ENCODE data around the gene CNOT10.
A peak's percentile ranks its signal among the peaks of the same experiment; 100 is the strongest.
"Not testable (repeated sequence)": the region's sequence is repeated elsewhere in the genome, so short reads cannot be mapped to it uniquely, and the experiment has no call there.

The CNOT10 gene, protein sequence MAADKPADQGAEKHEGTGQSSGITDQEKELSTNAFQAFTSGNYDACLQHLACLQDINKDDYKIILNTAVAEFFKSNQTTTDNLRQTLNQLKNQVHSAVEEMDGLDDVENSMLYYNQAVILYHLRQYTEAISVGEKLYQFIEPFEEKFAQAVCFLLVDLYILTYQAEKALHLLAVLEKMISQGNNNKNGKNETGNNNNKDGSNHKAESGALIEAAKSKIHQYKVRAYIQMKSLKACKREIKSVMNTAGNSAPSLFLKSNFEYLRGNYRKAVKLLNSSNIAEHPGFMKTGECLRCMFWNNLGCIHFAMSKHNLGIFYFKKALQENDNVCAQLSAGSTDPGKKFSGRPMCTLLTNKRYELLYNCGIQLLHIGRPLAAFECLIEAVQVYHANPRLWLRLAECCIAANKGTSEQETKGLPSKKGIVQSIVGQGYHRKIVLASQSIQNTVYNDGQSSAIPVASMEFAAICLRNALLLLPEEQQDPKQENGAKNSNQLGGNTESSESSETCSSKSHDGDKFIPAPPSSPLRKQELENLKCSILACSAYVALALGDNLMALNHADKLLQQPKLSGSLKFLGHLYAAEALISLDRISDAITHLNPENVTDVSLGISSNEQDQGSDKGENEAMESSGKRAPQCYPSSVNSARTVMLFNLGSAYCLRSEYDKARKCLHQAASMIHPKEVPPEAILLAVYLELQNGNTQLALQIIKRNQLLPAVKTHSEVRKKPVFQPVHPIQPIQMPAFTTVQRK

DNA sequence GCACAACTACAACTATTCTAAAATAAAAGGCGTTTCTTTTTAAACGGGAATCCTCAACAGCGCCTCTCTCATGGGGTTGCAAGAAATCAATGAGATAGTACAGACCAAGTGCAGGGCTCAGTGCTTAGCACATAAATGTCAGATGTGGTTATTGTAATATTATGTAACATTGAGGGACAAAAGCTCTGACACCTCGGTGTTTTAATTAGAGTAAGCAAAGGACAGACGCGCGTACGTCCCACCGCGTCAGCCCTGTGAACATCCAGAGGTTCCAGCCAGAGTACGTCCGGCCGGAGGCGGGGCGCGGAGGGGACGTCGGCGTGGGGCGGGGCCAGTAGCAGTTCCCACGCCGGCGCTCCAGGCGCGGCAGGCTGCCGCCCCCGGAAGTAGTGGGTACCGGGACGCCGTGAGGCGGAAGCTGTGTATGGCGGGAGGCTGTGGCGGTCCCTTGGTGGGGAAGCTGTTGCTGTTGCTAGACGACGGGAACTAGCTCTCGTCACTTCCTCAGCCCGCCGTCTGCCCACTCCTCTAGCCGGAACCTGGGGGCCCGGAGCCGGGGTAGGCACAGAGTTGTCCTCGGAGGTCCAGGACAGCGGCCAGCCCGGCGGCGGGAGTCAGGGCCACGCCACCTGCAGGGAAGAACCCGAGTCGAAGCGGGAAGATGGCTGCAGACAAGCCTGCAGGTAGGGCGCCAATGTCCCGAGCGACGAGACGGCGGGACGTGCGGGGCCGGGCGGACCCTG, at the start of gene CNOT10:
Gene CNOT10 (plus strand): TSS at position 389 of the 743 bp plus-strand sequence. CDS start 273 bp downstream, at position 662.
- DNase-seq: peak; percentile 79

DNA sequence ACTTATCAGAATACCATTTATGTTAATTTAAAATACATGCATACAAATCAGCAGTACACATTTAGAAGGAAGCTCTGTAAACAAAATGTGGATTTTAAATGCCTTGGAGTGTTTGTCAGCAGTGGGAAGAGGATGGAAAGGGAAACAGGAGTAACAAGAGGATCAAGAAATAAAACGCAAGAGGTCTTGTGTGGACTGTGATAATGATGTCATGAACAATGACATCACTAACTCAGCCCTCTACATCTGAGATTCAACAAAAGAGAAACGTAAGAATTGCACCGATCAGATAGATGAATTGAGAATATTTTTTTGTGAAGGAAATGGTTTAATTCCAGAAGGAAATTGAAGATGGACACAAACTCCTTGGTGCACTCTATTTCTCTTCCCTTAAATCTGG, 44.0 kb upstream of the CNOT10 start:
- DNase-seq: no peak

DNA sequence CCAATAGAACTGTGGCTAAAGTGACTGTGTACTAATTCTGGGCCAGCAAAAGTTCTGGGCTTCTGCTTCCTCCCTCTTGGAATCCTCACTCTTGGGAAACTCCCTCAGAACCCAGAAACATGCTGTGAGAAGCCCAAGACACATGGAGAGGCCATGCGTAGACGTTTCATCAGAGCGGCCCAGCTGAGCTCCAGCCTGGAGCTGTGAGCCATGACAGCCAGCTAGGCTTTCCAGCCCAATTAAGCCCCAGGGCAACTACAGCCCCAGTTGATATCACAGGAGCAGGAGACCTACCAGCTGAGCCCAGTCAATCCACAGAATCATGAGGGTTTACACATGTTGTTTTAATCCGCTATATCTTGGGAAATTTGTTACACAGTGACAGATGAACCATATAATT, 43.6 kb upstream of the CNOT10 start:
- no peak for DNase-seq

DNA sequence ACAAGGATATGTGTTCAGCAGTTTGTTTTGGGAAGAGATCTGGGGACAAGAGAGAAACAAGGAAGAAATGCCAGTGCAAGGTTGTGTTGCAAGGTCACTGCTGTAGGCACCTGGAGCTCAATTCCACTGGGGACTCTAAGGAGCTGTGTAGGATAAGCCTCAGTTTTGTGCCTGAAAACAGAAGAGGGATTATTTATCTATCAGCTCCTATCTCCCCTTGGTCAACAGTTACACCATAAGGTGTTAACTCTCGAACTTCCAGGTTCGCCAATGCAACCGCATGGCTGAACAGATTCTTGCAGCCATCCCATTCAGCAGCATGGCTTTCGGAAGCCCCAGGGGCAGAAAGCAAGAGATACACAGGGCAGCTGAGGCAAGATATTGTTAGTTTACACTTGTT, 41.6 kb upstream of the CNOT10 start:
- no peak for DNase-seq

DNA sequence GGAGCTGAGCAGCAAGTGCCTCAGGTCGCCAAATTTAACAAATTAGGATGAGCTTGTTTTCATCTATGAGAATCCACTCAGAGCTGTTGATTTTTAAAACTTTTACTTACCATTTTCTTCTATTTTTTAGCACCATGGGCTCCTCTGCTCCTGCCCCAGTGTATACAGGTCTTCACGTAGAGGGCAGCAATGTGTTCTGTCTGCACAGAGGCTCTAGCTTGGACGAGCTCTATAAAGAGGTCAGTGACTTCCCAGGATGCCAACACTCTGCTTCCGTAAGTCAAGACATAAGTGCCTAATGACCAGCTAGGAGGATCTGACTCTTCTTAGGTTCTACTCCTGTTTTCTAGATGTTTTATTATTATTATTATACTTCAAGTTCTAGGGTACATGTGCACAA, 41.2 kb upstream of the CNOT10 start:
- no peak for DNase-seq

DNA sequence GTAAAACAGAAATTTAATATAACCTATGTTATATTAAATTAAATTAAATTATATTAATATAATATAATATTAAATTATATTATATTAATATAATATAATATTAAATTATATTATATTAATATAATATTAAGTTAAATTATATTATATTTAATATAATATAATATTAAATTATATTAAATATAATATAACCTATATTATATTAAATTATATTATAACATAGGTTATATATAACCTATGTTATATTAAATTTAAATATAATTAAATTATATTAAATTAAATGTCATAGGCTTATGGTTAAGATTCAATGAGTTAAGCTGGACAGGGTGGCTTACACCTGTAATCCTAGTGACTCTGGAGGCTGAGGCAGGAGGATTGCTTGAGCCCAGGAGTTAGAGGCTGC, 40.6 kb upstream of the CNOT10 start:
- DNase-seq: no peak

DNA sequence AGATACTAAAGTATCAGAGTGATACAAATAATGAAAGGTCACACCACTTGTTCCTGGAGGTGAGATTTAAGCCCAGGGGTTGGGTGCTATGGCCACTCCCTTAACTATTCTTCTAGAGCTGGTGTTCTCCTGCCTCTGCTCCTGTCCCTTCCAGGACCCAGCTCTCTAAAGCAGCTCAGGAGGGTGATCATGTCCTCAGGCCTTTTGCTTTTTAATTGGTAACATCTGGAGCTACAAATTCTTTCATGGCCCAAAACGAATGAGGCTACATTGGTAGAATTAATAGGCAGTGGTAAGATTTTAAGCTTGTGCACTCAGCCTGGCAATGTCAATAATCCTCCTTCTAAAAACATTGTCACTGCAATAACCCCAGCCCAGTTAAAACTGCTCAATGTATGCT, 38.2 kb upstream of the CNOT10 start:
- no peak for DNase-seq

DNA sequence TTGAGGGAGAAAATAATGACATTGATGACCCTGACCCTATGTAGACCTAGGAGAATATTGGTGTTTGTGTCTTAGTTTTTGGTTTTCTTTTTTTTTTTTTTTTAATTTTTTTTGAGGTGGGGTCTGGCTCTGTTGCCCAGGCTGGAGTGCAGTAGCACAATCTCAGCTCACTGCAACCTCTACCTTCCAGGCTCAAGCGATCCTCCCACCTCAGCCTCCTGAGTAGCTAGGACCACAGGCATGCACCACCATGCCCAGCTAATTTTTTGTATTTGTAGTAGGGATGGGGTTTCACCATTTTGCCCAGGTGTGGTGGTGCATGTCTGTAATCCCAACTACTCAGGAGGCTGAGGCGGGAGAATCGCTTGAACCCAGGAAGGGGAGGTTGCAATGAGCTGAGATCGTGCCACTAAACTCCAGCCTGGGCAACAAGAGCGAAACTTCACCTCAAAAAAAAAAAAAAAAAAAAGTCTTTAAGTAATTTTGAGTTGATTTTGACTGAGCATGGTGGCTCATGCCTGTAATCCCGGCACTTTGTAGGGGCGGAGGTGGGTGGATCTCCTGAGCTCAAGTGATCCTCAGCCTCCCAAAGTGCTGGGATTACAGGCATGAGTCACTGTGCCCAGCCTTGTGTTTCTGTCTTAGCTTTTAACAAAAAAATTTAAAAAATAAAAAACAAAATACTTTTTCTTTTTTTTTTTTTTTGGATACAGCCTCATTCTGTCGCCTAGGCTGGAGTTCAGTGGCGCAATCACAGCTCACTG, 32.5 kb upstream of the CNOT10 start:
- not testable (repeated sequence) for DNase-seq

DNA sequence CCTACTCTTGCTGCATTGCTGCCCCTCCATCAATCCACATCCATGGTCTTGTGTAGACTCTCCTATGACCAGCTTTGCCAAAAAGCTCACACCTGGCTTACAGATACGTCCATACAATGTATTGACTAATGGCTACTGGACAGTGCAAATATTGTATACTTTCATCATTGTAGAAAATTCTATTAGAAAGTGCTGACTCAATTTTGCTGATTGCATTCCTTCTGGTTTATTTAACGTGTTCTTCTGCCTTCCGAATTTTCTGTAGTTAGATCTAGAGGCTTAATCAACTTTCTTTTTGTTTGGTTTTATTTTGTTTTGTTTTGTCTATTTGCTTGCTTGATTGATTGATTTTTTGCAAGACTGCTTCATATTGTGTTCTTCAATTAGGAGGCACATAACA, 29.8 kb upstream of the CNOT10 start:
- DNase-seq: no peak

DNA sequence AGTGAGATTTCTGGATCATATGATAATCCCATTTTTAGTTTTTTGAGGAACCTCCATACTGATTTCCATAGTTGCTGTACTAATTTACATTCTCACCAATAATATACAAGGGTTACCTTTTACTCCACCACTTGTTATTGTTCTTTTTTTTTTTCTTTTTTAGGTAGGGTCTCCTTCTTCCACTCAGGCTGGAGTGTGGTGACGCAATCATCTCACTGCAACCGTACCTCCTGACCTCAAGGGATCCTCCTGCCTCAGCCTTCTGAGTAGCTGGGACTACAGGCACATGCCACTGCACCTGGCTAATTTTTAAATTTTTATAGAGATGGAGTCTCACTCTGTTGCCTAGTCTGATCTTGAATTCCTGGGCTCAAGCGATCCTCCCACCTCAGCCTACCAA, 24.4 kb upstream of the CNOT10 start:
- no peak for DNase-seq

DNA sequence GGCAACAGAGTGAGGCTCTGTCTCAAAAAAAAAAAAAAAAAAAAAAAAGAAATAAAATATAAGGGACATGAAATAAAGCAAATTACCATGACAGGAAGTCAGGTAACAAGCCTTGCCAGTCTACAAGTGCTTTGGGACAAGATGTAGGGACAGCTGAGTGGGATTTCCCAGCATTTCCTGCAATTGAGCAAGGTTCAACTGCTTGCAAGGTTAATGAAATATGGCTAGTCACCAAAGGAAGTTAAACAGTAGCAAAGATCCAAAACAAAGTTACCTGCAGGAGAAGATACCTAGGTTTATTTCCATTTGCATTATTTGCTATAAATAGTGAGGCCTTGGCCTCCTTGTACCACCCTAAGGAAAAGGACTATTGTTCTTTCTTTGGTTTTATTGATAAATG, 22.3 kb upstream of the CNOT10 start:
- DNase-seq: no peak

DNA sequence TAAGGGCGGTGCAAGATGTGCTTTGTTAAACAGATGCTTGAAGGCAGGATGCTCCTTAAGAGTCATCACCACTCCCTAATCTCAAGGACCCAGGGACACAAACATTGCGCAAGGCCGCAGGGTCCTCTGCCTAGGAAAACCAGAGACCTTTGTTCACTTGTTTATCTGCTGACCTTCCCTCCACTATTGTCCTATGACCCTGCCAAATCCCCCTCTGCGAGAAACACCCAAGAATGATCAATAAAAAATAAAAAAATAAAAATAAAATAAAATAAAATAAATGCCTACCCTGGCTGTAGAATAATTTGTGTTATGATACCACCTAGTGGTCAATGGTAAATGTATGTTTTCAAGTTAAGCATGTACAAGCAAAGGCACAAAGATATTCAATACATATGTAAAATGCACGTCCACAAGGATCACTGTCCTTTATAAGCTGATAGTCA, 20.3 kb upstream of the CNOT10 start:
- DNase-seq: not testable (repeated sequence)

DNA sequence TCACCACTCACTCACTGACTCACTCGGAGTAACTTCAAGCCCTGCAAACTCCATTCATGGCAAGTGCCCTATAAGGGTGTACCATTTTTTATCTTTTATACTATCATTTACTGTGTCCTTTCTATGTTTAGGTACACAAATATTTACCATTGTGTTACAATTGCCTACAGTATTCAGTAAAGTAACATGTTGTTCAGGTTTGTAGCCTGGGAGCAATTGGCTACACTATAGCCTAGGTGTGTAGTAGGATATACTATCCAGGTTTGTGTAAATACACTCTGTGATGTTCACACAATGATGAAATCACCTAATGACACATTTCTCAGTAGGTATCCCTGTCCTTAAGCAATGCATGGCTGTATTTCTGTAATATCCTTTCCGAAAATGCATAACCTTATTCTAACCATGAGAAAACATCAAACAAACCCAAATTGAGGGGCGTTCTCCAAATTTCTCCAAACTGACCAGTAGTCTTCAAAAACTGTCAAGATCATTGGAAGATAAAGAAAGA, 17.9 kb upstream of the CNOT10 start:
- DNase-seq: no peak

DNA sequence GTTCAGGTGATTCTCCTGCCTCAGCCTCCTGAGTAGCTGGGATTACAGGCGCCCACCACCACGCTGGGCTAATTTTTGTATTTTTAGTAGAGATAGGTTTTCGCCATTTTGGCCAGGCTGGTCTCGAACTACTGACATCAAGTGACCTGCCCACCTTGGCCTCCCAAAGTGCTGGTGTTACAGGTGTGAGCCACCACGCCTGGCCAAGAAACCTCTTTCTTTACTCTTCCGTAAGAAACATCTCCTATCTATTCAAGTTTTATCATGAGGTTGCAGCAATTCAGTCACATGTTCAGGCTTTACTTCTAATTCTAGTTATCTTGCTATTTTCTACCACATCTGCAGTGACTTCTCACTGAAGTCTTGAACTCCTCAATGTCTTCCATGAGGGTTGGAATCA, 15.8 kb upstream of the CNOT10 start:
- not testable (repeated sequence) for DNase-seq

DNA sequence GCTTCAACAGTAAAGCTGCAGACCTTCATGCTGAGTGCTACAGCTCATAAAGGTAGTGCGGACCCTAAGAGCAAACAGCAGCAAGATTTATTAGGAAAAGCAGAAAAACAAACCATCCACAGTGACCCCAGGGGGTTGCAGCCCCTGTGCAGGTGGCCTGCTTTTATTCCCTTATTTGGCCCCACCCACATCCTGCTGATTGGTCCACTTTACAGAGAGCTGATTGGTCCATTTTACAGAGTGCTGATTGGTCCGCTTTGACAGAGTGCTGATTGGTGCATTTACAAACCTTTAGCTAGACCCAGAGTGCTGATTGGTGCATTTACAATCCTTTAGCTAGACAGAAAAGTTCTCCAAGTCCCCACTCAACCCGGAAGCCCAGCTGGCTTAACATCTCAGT, 11.3 kb upstream of the CNOT10 start:
- not testable (repeated sequence) for DNase-seq

DNA sequence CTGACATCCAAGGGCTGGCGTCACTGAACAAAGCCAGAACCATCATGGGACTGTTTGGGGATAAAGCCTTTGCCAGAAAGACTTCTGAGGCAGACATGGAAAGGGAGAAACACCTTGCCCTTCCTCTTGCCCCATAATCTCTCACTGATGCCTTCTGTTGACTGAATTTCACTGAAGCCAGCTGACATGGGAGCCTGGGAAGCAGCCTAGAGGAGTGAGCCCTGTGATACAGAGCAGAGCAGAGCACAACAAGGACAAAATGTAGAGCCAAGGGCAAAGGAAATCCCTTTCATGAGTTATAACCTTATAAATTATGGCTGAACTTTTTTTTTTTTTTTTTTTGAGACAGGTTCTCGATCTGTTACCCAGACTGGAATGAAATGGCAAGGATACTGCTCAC, 9.8 kb upstream of the CNOT10 start:
- no peak for DNase-seq

DNA sequence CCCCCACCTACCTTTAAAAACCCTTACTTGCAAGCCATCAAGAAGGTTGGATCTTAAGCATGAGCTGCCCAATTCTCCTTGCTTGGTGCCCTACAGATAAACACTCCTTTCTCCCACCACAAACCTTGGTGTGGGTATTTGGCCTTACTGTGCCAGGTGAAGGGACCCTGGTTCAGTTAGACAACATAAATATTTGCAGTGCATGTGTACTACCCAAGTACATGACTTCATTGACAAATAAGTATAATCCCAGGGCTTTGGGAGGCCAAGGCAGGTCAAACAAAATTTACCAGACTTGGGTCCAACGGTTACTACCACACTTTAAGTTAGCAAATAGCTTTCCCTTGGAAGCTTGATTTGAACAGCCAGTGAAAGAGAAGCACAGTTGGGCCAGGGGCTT, 9.3 kb upstream of the CNOT10 start:
- no peak for DNase-seq

DNA sequence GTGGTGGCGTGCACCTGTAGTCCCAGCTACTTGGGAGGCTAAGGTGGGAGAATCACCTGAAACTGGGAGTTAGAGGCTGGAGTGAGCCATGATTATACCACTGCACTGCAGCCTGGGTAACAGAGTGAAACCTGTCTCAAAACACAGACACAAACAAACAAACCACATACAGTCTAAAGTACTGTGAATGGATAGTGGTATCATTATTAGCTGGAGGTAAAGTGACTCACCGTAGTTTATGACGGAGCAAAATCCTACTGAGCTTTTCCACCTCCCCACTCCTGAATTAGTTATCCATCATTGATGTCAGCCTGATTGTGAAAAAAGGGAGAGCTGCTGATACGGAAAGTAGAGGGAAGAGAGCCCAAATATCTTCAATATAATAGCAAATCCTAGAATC, 3.2 kb upstream of the CNOT10 start:
- DNase-seq: no peak

DNA sequence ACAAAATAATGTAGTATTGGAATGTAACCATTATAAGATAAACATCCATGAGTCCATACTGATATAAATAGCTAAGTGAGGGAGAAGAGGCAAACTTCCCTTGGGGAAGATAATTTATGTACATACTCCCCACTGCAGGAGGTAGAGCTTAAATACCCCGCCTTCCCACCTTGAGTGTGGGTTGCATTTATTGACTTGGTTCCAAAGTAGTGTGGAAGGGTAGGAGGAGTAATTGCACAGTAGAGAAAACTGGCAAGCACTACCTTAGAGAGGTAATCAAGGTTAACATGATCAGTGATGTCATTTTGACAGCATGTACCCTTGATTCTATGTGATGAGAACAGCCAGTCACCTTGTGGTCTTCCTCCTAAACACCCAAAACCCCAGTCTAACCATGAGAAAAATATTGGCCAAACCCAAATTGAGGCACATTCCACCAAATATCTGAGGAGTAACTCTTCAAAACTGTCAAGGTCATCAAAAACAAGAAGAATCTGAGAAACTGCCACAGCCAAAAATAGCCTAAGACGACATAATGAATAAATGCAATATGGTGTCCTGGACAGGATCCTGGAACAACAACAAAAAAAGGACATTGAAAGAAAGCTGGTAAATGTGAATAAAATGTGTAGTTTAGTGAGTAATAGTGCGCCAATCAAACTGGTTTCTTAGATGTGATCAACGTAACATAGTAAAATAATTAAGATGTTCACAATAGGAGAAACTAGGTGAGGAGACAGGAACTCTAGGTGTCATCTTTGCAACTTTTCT, 774 bp upstream of the CNOT10 start:
- no peak for DNase-seq

DNA sequence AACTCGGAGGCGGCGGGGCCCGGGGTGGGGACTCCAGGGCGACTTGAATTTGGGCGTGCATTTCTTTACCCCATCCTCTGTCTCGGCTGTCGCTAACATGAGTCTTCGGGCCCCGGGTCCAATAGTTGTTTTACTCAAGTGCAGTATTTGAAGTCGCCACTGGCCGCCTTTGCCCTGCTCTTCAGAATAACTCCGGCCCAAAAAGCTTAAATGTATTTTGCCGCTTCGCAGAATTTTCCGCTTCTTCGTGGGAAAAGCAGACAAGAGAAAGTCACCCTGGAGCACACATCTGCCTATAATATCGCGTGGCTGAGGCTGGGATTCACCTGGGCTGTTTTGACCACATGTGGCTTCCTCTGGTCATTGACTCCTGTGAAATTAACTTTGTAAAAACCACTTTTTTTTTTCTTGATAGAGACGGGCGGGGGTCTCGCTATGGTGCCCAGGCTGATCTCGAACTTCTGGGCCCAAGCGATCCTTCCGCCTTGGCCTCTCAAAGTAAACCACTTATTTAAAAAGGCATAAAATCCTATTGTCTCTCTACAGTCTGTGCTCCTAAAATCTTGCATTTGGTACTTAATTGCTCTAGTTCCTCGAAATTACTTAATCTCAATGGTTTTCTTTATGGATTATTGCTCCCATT, 676 bp downstream of the CNOT10 start:
- no peak for DNase-seq

DNA sequence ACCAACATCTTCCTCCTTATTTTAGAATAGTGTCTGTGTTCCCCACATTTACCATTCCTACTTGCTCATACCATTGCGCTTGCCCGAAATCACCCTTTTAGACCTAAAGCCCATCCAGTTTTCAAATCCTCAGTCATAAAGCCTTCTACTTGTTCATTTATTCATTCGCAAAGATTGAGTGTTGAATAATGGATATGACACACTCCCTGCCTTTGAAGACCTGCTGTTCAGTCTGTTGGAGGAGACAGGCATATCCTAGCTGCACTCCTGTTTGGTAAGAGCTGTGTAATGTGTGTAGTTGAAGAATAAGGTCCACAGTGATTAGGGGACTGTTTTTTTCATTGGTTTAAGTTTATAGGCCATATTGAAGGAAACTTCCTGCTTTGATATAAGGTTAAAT, 1.7 kb downstream of the CNOT10 start:
- DNase-seq: no peak
